ENCODE data around the gene KIF23.
"Not testable (repeated sequence)": the region's sequence is repeated elsewhere in the genome, so short reads cannot be mapped to it uniquely, and the experiment has no call there.

KIF23 gene
- 5.2 to 50.5 (median 21.6) reads per million in 18 experiments for total RNA-seq

DNA sequence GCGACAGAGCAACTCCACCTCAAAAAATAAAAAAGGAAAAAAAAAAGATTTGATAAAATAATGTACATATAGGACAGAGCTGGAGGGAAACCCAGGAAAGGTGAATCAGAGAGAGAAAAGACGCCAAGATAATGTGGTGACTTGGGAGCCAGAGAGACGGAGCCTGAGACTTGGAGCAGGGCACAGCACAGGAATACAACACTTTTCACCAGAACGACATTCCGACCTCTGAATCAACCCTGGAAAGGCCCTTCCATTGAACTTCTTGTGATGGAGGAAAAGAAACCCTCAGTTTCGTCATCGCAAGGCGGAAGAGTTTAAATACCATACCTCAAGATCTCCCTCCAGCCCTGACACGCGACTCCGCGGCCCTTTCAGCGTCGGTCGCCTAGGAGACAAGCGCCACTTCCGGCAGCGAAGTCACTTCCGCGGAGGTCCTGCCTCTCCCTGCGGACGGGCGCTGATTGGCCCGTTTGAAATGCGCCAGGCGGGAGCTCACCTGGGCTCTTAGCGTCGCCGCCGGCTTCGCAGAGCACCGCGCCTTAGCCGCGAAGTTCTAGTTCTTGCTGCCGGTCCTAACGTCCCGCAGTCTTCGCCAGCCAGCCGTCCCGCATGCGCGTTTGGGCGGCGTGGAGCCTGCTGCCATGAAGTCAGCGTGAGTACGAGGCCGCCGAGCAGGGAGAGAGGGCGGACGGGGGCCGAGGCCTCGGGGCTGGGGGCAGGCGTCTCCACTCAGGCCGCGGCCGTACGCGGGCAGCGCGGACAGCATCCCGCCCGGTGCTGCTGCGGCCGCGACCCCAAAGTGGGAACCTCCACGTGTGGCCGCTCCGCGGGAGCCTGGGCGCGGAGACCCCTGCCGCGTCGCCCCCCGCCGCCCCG is at the start of gene KIF23:
Gene KIF23, plus strand, starts transcription at position 528 of the 879 bp plus-strand sequence. Its CDS starts 117 bp downstream, at position 645.
- peak; percentile 85 to 87 for DNase-seq

DNA sequence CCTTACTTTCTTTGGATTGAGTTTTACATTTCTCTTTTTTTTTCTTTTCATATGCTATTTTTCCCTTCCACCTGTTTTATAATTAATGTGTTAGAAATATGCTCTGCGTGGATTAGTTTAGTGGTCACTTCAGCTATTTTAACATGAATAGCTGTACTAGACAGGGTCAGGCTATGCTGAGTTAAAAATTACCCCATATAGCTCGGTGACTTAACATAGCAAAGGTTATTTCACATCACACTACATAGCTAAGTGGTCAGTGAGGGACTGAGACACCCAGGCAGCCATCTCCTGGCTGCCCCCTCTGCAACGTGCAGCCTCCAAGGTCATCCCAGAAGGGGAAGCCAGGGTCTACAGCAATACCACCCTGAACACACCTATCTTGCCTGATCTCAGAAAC is 46.9 kb upstream of the KIF23 start:
- DNase-seq: no peak

DNA sequence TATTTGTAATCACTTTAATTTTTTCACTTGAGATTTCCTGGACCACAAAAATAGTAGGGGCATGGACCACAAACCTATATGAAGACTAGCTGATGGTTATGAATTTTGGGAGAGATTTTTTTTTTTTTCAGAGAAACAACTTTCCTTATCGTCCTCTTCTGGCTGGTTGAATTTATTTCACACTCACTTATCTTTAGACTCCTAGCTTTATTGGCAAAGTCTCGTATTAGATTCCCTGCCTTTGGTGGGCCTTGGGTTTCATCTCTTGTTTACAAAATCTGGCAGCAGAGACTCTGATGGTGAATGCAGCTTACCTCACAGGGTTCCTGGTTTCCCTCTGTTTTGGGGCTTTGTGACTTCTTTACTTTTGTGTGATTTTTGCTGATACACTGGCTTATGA is 44.5 kb upstream of the KIF23 start:
- DNase-seq: no peak

DNA sequence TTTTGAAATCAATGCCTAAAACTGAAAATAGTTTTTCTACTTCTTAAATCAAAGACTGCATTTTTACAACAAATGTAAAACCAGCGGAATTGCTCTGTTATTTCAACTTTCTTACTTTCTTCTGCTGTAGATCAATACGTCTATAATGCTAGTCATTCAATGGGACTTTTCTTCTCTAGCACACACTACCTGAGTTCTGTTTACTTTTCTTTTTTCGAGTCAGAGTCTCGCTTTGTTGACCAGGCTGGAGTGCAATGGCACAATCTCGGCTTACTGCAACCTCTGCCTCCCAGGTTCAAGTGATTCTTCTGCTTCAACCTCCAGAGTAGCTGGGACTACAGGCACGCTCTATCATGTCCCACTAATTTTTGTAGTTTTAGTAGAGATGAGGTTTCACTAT is 40.7 kb upstream of the KIF23 start:
- no peak for DNase-seq

DNA sequence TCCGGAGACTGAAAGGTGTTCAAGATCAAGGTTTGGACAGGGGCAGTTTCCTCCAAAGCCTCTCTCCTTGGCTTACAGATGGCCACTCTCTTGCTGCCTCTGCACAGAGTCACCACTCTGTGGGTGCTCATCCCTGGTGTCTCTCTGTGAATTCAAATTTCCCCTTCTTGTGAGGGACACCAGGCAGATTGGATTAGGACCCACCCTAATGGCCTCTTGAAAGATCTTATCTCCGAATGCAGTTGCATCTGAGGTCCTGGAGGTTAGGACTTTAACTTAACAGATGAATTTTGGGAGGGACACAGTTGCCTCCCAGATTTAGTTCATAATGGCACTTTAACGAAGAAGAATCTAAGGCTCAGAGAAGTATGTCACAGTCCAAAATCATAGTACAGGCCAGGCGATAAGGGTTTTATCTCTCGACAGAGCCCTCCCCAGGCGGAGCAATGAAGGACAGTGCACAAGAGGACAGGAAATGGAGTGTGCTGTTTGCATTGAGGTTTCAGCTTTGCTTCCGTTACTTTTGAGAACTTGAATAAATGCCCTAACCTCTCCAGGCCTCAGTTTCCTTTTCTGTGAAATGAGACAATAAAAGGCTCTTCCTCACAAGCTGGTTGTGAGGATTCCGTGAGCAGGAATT is 38.9 kb upstream of the KIF23 start:
- no peak for DNase-seq

DNA sequence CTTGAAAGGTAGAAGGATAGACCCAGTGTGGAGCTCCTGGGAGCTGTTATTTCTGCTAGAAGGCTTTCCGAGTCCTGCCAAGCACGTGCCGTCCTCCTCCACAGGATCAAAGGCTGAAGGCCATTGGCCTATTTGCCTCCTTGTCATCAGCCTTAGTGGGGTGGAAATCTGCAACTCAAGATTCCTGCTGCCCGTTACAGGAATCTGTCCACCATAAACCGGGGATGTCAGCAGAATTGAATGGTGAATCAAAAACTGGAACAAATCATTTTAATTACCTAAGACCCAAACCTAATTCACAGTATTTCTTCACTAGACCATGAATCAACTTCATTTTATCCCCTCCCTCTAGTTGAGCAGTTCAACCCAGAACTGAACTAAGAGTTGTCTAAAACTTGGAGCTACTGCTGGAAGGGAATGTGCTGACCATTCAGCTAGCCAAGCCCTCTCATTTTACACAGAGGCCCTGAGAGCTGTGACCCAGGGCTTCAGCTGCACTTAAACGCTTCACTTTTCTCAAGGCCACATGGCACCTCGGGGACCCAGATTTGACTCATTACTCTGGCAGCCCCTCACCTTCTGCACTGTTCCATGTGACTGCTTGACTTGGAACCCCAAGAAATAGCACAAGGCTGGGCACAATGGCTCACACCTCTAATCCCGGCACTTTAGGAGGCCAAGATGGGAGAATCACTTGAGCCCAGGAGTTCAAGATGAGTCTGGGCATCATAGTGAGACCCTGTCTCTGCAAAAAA is 36.8 kb upstream of the KIF23 start:
- no peak for DNase-seq

DNA sequence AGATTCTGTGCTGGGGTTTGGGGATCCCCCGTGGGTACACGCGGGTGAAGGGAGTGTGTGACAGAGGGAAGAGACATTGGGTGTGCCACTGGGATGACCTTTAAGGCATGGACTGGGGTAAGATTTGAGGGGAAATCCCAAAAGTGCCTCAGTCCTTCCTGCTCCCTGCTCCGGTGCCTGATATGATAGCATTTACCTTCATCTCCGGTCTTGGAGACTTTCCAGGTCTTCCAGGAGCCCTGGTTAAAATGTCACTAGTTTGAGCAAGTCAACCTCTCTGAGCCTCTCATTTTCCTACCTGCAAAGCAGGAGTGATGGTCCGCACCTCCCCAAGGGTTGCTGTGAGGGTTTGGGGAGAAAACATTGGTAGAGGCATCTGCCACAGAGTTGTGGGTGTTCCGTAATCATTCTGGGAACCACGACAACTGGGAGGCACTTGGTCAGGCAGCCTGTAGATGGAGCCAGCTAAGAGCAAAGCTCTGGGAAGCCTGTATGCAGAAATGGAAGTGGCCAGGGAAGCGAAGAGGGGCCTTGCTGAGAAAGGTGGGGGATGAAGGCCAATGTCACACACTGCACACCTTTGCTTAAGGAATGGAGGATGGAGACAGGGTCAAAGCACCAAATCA is 33.9 kb upstream of the KIF23 start:
- DNase-seq: peak in 1 of 2 donors; percentile 18

DNA sequence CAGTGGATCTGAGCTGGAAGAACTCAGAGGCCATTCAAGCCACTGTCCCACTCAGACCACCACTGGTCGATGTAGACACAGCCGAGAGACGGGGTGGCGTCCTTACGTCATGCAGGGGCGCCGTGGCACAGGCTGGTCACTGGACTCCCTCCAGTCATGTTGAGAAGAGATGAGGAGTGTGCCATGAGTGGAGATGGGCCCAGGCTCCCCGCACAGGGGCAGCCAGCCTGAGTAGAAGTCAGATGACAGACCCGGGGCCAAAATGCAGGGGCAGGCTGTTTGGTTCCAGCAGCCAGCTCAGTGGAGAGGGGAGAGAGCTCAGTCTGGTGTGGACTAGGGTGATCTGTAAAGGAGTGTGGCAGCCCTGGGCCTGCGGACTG is 33.4 kb upstream of the KIF23 start:
- DNase-seq: no peak

DNA sequence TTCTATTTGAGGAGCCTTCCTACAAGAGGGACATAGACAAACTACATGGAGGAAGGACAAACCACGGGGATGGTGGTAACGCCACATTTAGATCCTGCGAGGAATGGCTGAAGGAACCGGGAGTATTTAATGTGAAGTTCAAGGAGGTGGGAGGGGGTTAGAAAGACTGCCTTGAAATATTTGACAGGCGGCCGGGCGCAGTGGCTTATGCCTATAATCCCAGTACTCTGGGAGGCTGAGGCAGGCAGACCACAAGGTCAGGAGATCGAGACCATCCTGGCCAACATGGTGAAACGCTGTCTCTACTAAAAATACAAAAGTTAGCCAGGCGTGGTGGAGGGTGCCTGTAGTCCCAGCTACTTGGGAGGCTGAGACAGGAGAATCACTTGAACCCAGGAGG is 32.0 kb upstream of the KIF23 start:
- DNase-seq: not testable (repeated sequence)

DNA sequence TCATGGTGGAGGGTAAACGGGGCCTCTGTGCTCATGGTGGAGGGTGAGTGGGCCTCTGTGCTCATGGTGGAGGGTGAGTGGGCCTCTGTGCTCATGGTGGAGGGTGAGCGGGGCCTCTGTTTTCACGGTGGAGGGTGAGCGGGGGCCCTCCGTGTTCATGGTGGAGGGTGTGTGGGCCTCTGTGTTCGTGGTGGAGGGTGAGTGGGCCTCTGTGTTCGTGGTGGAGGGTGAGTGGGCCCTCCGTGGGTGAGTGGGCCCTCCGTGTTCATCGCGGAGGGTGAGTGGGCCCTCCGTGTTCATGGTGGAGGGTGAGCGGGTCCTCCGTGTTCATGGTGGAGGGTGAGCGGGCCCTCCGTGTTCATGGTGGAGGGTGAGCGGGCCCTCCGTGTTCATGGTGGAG is 30.1 kb upstream of the KIF23 start:
- DNase-seq: not testable (repeated sequence)

DNA sequence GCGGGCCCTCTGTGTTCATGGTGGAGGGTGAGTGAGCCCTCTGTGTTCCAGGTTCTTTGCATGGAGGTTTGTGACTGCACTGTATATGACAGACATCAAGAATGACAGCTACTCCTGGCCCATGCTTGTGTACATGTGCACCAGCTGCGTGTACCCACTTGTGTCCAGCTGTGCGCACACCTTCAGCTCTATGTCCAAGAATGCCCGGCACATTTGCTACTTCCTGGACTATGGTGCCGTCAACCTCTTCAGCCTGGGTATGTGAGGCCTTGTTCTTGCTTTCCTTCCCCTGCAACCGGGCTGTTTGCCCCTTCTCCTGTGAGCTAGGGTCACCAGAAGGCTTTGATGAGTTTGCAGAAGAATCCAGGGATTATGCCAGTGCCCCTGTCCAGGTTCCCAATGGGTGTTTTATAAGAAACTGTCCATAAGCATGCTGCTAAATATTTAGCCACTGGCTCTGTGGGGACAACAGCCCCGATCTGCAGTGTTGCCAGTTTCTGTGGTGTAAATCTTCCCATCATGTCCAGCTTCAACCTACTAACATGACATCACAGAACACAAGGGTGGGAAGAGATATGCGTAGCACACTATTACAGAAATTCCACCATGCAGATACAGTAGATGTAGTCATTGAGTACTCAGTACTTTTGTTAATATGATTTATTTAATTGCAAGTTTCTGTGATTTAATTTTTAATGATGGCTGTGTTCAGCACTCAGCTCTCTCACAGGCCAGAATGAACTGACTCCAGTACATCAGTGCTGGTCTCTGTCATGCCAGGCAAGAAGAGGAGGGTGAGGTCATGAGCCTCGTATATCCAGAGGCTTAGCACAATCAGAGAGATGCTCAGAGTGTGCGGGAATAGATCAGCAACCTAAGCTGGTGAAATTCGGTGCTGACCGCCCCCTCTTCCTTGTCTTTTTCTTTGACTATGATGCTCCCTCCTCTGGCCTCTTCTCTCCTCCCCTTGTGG is 29.2 kb upstream of the KIF23 start:
- no peak for DNase-seq

DNA sequence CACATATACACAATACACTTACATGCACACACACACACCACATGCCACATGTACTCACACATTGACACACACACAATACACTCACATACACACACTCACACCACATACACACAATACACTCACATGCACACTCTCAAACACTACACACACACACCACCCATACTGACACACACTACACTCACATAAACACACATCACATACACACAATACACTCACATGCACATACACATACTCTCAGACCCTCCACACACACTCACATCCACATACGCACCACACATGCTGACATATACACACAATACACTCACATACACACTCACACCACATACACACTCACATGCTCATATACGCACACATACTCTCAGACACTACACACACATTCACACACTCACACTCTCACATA is 28.3 kb upstream of the KIF23 start:
- DNase-seq: no peak

DNA sequence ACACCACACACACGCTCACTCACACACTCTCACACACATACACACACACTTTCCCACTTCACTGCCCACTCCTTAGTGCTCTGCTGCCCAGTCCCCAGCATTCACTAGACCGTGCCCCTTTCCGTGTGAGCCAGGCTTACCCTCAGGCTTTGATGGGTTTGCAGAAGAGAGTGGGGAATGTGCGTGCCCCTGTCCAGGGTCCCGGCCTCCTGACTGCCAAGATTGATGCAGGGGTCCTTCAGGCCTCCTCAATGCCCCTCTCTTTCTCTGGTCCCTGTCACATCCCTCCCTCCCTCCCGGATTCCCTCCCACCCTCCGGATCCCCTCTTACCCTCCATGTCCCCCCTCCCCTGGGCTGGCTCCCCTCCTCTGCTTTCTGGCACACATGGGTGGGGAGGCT is 27.9 kb upstream of the KIF23 start:
- DNase-seq: no peak

DNA sequence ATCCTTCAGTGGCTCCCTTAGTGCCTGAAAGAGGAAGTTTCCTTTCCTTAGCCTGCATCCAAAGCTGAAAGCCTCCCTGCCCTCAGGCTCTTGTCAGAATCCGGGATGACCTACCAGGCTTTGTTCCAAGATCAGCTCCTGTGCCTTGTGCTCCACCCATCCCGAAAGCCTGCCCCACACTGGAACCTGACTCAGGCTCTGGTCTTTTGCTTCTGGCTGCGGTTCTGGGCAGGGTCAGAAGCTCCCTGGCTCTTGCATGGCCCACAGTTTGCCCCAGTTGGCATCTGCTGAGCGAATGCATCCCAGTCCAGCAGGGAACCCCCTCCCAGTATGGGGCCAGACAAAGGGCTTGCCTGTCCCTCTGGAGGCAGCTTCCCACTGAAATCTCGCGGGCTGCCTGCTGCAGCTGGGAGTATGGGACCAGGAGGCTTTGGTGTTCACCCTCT is 25.9 kb upstream of the KIF23 start:
- DNase-seq: no peak

DNA sequence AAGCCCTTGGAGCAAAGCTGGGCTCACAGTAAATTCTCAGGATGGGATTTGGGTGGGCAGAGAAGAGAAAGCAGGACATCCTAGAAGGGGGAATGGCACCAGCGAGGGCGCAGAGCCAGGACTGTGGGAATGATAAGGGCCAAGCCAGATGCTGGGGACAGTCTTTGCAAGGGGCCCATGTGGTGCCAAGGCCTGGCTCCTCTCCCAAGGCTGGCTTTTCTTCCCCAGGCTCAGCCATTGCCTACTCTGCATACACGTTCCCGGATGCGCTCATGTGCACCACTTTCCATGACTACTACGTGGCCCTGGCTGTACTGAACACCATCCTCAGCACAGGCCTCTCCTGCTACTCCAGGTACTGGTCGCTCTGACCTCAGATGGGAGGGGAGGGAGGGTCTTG is 24.7 kb upstream of the KIF23 start:
- DNase-seq: no peak

DNA sequence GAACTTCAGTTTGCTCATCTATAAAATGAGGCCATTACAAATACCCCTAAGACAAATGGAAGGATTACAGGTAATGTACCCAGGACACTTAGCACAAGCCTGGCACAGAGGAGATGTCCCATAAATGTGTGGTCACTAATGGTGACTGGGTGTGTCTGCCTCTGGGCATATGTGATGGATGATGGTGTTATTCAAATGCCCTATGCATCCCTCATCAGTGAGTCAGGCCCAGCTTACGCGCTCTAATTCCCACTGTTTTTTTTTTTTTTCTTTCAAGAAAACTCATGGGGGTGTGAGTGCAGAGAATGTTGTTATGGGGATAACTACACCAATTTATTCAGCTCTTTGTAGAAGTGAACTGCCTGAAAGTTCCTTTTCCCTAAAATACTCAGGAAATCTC is 23.6 kb upstream of the KIF23 start:
- no peak for DNase-seq

DNA sequence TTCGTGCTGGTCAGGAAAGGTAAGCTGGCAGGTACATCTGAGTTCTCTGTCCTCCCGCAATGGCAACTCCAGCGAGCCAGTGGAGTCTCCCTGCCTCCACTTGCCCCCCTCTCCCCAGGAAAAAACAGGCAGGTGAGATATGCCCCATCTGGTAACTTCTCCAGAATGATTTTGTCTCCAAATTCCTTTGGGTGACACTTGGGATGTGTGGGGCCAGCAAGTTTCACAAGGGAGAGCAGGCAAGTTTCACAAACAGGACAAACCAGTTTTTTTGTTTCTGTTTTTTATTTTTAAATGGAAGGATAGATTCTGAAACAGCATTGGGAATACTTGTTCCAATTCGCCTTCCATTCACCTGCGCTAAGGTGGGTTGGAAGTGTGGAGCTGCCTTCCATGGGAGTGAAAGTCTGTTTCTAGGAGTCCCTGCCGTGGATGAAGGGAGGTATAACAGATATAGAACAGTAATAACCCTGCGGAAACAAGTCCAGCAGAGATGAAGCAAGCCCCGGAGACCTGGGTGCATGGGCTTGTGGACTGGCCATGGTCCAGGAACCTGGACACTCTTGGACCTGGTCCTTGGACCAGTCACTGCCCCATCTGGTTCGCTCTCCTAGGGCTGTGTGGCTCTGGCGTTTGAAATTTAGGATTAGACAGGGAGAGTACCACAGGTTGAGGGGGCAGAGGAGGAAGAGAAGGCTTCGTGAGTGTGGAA is 22.9 kb upstream of the KIF23 start:
- DNase-seq: no peak

DNA sequence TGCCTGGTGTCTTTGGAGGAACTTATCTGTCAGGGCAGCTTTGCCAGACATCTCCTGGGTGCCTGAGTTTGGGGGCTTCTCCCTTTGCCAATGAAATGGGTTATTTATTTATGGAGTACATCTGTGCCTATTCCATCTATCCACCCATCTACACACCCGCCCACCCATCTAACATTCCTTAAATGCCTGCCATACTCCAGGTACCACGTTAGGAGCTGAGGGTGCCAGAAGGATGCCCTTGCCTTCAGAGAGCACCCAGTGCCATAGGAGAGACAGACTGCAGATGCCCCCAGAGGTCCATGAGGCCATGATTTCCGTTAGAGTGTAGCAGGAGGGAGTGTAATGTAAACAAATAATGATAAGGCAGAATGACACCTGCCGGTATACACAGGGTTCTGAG is 21.8 kb upstream of the KIF23 start:
- no peak for DNase-seq

DNA sequence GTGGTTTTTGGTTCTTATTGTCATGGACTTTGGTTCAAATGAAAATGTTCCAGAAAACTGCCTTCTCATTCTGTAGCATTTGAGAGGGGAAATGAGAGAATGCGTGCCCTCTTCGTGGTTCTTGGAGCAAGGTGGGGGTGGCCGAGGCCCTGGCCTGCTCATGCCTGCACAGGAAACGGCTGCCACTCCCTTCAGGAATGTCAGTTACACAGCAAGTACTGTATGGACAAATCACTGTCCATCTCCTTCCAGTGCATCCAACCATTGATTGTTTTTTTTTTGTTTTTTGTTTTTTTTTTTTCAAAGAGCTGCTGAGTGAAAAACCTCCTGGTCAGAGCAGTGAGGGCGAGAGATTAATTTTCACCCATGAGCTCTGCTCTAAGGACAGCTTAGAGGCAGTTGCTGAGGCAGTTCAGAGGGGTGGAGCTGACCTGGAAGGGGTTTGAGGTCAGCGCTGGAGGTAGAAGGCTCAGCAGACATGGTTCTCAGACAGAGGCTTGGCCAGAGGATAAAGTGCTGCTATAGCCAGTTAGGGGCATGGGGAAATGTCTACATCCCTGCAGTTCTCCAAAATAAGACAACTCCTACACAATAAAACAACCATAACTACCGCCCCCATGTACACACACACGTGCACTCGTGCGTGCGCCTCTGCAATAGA is 20.2 kb upstream of the KIF23 start:
- DNase-seq: peak in 1 of 2 donors; percentile 11

DNA sequence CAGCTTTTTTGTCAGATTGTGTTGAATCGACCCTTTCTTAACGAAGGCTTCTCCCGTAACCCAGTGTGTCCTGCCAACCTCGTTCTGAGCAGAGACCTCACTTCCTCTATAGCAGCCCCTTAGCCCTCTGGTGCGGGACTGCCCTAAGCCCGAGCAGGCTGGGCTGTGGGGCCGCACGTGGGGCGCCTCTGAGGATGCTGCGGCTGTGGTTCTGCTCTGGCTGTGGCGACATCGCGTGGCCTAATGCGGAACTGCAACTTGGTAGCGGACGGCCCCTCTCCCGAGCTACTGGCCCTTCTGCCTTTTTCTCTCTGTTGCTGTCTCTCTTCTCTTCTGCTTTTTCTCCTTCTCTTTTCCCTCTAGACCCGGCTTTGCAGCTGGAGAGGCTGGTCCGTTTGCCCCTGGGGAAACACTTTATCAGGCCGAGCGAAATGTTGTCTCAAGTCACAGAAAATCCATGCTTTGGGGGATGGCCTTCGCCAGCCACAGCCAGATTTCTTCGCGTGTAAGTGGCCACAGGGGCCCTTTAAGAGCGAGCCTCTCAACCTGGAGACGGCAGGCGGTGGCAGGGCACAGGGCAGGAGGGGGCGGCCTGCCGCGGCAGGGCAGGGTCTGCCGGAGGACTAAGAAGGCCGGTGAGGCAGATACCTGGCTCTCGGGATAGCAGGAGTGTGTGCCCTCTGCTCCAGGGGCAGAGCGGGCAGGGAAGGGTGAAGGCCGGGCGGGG is 19.4 kb upstream of the KIF23 start:
- peak; percentile 74 to 81 for DNase-seq

Measured in inflammatory macrophage (primary cell).